SK-N-MC (cell line): ENCODE data around the gene ZNF398.
A peak's percentile ranks its signal among the peaks of the same experiment; 100 is the strongest.

Source experiments
- DNase-seq: peaks from one replicate; pipeline ENCODE4 v3.0.0-alpha.2; 2011; ENCODE audit warnings: low read depth, low spot score
- H3K27ac ChIP-seq: fragments of 200-600 bp; sonication (generic); 2 replicates; pipeline ENCODE4 v1.5.1; 2016; ENCODE audit warnings: mixed run types
- H3K36me3 ChIP-seq: fragments of 200-600 bp; sonication (generic); 2 replicates; pipeline ENCODE4 v1.6.1; 2017; ENCODE audit warnings: antibody characterized with exemption, low read length, mixed read lengths; ENCODE audit not compliant: insufficient read depth
- H3K4me3 ChIP-seq: fragments of 200-600 bp; sonication (generic); 2 replicates; pipeline ENCODE4 v1.5.1; 2016
- H3K9ac ChIP-seq: fragments of 200-600 bp; sonication (generic); 2 replicates; pipeline ENCODE4 v1.8.0; 2017; ENCODE audit warnings: mixed run types, mixed read lengths; ENCODE audit not compliant: insufficient read length
- H3K9me3 ChIP-seq: fragments of 200-600 bp; sonication (generic); 2 replicates; pipeline ENCODE4 v1.6.1; 2017; ENCODE audit warnings: low read depth, mild to moderate bottlenecking, antibody characterized with exemption, low read length, moderate library complexity, mixed read lengths
- EZH2 ChIP-seq: fragments of 200-600 bp; sonication (generic); IDR thresholded peaks from one replicate; pipeline ENCODE4 v1.6.1; 2017; ENCODE audit warnings: antibody characterized with exemption
- FOXP2 ChIP-seq: optimal IDR thresholded peaks from 2 replicates; pipeline ENCODE3; 2011; ENCODE audit warnings: mild to moderate bottlenecking, moderate library complexity; ENCODE audit not compliant: insufficient read depth; ENCODE audit errors: extremely low read length, control extremely low read depth
- POLR2AphosphoS5 ChIP-seq: IDR thresholded peaks from 2 replicates; pipeline ENCODE4 v1.6.1; 2012; ENCODE audit warnings: mild to moderate bottlenecking, low read depth, low read length, borderline replicate concordance

The ZNF398 gene, protein sequence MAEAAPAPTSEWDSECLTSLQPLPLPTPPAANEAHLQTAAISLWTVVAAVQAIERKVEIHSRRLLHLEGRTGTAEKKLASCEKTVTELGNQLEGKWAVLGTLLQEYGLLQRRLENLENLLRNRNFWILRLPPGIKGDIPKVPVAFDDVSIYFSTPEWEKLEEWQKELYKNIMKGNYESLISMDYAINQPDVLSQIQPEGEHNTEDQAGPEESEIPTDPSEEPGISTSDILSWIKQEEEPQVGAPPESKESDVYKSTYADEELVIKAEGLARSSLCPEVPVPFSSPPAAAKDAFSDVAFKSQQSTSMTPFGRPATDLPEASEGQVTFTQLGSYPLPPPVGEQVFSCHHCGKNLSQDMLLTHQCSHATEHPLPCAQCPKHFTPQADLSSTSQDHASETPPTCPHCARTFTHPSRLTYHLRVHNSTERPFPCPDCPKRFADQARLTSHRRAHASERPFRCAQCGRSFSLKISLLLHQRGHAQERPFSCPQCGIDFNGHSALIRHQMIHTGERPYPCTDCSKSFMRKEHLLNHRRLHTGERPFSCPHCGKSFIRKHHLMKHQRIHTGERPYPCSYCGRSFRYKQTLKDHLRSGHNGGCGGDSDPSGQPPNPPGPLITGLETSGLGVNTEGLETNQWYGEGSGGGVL

DNA sequence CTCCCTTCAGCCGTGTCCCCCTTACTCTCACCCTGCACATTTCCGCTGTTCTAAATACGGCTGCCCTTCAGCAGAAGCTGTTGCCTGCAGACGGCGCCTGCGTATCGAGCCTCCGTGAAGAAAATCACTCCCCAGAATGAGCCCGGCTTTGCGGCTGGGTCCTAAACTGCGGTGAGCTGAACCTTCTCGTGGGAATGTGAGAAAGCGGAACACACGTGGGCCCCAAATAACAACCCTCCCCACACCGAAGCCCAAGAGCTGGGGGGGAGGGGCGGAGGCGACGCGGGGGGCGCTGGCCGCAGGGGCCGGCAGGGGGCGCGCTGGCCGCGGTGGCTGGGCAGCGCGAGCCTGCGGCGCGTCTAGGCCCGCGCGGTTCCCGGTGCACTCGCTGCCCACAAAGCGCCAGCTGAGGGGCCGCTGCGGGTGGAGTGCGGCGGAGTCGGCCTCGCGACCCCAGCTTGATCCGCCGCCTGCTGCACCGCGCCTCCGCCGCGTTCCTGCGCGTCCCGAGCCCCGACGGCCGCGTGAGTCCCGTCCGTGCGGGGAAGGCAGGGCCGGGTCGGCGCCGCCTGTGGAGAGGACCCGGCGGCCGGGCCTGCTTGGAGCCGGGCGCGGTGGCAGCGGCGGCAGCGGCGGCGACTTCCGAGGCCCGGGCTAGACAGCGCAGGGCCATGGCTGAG, at the start of gene ZNF398:
Gene ZNF398, plus strand, starts transcription at position 382 of the 680 bp plus-strand sequence. Its CDS starts 290 bp downstream, at position 672.
- H3K9me3 ChIP-seq = no peaks in the 10 kb centered on the region
- H3K27ac ChIP-seq = peak within 1 kb of the TSS; percentile 57; the same call in 1 of the 2 replicates
- H3K4me3 ChIP-seq = peak within 1 kb of the TSS; percentile 97
- H3K36me3 ChIP-seq = 0 out of 2 replicates have a peak, but pooled peaks cover 4% of the 10 kb centered on the region
- peak; percentile 44; the same call in 1 of the 2 replicates for TF ChIP-seq POLR2AphosphoS5
- TF ChIP-seq FOXP2 = no peak
- DNase-seq = no peak
- peak within 1 kb of the TSS; percentile 91 for H3K9ac ChIP-seq

DNA sequence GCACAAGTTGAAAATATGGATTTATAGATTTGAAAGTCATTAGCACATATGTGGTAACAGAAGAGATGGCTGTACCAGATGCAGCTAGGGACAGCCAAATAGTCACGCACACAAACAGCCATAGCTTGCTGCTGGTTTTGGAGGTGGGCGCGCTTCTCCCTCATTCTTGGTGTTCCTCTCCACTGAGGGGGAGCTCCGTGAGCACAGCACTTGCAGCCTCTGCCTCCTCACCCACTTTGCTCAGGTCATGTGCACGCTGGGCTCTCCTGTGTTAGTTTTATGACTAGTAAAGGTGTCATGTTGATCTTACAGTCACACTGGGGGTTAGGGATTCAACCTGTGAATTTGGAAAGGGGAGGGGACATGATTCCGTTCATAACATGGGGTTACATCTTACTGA, 48.2 kb upstream of the ZNF398 start:
- Histone ChIP-seq H3K36me3 (no peaks in the 10 kb centered on the region), H3K4me3 (no peak overlapping the region), H3K9ac (no peak overlapping the region), H3K27ac (no peak overlapping the region), H3K9me3 (no peaks in the 10 kb centered on the region)
- DNase-seq = no peak
- TF ChIP-seq POLR2AphosphoS5 = no peak
- no peak for TF ChIP-seq FOXP2
- no peak for TF ChIP-seq EZH2

DNA sequence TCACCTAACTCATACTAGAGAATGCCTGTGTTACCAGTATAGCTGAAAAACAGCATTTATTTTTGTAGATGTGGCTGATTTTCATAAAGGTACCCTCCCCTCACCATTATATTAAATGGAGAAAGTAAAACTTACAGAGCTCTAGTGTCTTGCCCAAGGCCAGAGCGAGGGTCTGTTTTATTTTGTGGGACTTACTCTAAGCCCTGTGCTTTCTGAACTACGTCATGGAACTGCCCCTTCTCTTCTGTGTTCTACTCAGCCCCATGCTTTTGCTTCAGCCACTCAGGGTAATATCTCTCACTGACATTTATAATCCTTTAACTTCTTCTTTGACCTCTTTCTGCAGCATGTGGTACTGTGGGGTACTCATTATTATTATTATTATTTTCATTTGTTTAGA, 46.4 kb upstream of the ZNF398 start:
- TF ChIP-seq FOXP2 (no peak), EZH2 (no peak), POLR2AphosphoS5 (no peak)
- DNase-seq = no peak
- Histone ChIP-seq H3K36me3 (no peaks in the 10 kb centered on the region), H3K9ac (no peak overlapping the region), H3K27ac (no peak overlapping the region), H3K4me3 (no peak overlapping the region), H3K9me3 (no peaks in the 10 kb centered on the region)

DNA sequence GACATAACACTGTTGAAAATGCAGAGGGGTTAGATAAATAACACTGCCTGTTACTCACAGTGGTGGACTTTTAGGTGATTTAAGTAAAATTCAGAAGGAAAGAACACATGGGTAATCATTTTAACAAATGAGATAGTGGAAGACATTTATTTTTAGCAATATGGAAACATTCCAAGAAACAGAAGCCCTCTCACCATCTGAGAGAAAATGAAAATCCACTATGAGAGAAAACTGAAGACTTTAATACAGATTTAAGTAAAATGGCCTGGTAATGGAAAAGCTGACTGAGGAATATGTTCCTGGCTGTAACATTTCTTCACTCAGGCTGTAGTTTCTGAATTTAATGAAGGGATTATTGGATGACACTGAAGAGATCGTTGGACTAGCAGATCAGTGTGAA, 44.6 kb upstream of the ZNF398 start:
- H3K4me3 ChIP-seq = no peak overlapping the region
- no peaks in the 10 kb centered on the region for H3K36me3 ChIP-seq
- TF ChIP-seq EZH2 = no peak
- no peak for TF ChIP-seq FOXP2
- TF ChIP-seq POLR2AphosphoS5 = no peak
- DNase-seq = no peak
- H3K9me3 ChIP-seq = no peaks in the 10 kb centered on the region
- no peak overlapping the region for H3K27ac ChIP-seq
- no peak overlapping the region for H3K9ac ChIP-seq

DNA sequence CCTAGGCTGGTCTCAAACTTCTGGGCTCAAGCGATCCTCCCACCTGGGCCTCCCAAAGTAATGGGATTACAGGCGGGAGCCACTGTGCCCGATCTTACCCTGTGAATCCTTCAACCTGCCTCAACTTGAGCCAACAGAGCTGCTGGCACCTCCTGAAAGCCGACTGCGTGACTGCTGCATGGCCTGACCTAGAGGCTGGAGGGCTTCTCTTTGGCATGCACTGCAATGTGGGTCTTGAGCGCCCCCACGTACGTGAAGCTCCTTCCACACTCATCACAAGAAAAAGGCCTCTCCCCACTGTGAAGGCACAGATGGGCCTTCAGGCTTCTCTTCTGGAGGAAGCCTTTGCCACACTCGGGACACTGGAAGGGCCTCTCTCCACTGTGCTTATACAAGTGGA, 43.8 kb upstream of the ZNF398 start:
- TF ChIP-seq POLR2AphosphoS5 = no peak
- no peak for TF ChIP-seq FOXP2
- TF ChIP-seq EZH2 = no peak
- Histone ChIP-seq H3K9ac (no peak overlapping the region), H3K27ac (no peak overlapping the region), H3K4me3 (no peak overlapping the region), H3K36me3 (no peaks in the 10 kb centered on the region), H3K9me3 (no peaks in the 10 kb centered on the region)
- no peak for DNase-seq

DNA sequence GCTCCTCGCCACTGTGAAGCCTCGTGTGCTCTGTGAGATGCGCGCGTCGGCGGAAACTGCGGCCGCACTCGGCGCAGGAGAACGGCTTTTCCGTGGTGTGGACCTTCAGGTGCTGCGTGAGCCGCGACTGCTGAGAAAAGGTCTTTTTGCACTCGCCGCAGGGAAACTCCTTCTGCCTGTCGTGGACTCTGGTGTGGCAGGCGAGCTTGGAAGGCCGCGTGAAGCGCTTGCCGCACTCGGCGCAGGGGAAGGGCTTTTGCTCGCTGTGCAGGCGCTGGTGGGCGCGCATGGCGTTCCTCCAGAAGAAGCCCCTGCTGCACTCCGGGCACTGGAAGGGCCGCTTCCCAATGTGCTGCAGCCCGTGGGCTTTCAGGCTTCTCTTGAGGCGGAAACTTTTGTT, 43.0 kb upstream of the ZNF398 start:
- no peak for DNase-seq
- Histone ChIP-seq H3K27ac (no peak overlapping the region), H3K9ac (no peak overlapping the region), H3K9me3 (no peaks in the 10 kb centered on the region), H3K4me3 (no peak overlapping the region), H3K36me3 (no peaks in the 10 kb centered on the region)
- TF ChIP-seq FOXP2 (no peak), POLR2AphosphoS5 (no peak), EZH2 (no peak)

DNA sequence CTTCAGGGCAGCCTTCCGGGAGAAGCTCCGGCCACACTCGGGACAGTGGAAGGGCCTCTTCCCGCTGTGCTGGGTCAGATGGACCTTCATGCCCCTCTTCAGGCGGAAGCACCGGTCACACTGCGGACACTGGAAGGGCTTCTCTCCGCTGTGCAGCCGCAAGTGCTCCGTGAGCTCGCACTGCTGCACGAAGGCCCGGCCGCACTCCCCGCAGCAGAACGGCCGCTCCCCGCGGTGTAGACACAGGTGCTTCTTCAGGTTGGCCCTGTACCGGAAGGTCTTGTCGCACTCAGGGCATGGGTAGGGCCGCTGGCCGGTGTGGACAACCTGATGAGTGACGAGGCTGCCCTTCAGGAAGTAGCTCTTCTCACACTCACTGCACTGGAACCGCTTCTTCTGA, 42.5 kb upstream of the ZNF398 start:
- TF ChIP-seq FOXP2 (no peak), POLR2AphosphoS5 (no peak), EZH2 (no peak)
- no peaks in the 10 kb centered on the region for H3K36me3 ChIP-seq
- H3K4me3 ChIP-seq = no peak overlapping the region
- no peak for DNase-seq
- H3K27ac ChIP-seq = no peak overlapping the region
- no peak overlapping the region for H3K9ac ChIP-seq
- no peaks in the 10 kb centered on the region for H3K9me3 ChIP-seq

DNA sequence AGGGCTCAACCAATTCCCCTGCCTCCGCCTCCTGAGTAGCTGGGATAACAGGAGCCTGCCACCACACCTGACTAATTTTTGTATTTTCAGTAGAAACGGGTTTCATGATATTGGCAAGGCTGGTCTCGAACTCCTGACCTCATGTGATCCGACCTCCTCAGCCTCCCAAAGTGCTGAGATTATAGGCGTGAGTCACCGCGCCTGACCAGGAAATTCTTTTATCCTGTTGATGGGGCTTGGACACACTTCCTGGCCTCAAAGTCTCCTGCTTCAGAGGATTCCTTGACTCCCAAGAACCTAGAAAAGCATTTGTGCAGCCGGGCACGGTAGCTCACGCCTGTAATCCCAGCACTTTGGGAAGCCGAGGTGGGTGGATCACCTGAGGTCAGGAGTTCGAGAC, 37.3 kb upstream of the ZNF398 start:
- no peak overlapping the region for H3K9ac ChIP-seq
- no peaks in the 10 kb centered on the region for H3K36me3 ChIP-seq
- TF ChIP-seq EZH2 = no peak
- TF ChIP-seq FOXP2 = no peak
- TF ChIP-seq POLR2AphosphoS5 = no peak
- no peak for DNase-seq
- H3K27ac ChIP-seq = no peak overlapping the region
- no peaks in the 10 kb centered on the region for H3K9me3 ChIP-seq
- H3K4me3 ChIP-seq = no peak overlapping the region
